Immature natural killer cell (primary cell): ENCODE measurements around the gene IFI27L2. TPM values are rescaled to one million over a fixed set of nuclear protein-coding genes. Genes with fewer than 3 reads are reported as not detected.
A peak's percentile ranks its signal among the peaks of the same experiment; 100 is the strongest.

ENCODE experiments used
- DNase-seq, 3 donors: peaks; one replicate each; pipeline ENCODE4 v3.0.0; 2022; ENCODE audit warnings: mixed read lengths in 1 of 3
- H3K27ac Mint-ChIP-seq, 6 donors: one replicate each; pipeline ENCODE4 v1.8.0; 2020; ENCODE audit warnings: mixed read lengths in 6 of 6, mild to moderate bottlenecking in 5 of 6, inconsistent platforms in 4 of 6, moderate library complexity in 3 of 6
- H3K27me3 Mint-ChIP-seq, 3 donors: one replicate each; pipeline ENCODE4 v1.8.0; 2020 to 2021; ENCODE audit warnings: low read depth in 3 of 3, mild to moderate bottlenecking in 3 of 3, mixed read lengths in 3 of 3, moderate library complexity in 3 of 3, inconsistent platforms in 1 of 3
- H3K36me3 Mint-ChIP-seq, 3 donors: one replicate each; pipeline ENCODE4 v1.8.0; 2020; ENCODE audit warnings: mixed read lengths in 3 of 3, inconsistent platforms in 2 of 3, mild to moderate bottlenecking in 2 of 3
- H3K4me1 Mint-ChIP-seq, 2 donors: one replicate each; pipeline ENCODE4 v1.8.0; 2020; ENCODE audit warnings: inconsistent platforms in 2 of 2, mild to moderate bottlenecking in 2 of 2, mixed read lengths in 2 of 2, moderate library complexity in 1 of 2
- H3K4me3 Mint-ChIP-seq, 5 donors: one replicate each; pipeline ENCODE4 v1.8.0; 2020; ENCODE audit warnings: mild to moderate bottlenecking in 5 of 5, mixed read lengths in 5 of 5, inconsistent platforms in 3 of 5, moderate library complexity in 3 of 5
- H3K9me3 Mint-ChIP-seq, 6 donors: one replicate each; pipeline ENCODE4 v1.8.0; 2020; ENCODE audit warnings: mild to moderate bottlenecking in 6 of 6, mixed read lengths in 6 of 6, inconsistent platforms in 4 of 6, moderate library complexity in 3 of 6
- polyA plus RNA-seq, 3 donors: library from polyadenylated mRNA; unstranded; fragments of 300-500 nt; fragmentation: Illumina TruSeq; gene quantifications; one replicate each; pipeline ENCODE4 v1.2.3, GENCODE V29; 2021

The IFI27L2 gene
- polyA plus RNA-seq, 3 donors from 2014 or later = 82.0 to 188 (median 103) TPM

DNA sequence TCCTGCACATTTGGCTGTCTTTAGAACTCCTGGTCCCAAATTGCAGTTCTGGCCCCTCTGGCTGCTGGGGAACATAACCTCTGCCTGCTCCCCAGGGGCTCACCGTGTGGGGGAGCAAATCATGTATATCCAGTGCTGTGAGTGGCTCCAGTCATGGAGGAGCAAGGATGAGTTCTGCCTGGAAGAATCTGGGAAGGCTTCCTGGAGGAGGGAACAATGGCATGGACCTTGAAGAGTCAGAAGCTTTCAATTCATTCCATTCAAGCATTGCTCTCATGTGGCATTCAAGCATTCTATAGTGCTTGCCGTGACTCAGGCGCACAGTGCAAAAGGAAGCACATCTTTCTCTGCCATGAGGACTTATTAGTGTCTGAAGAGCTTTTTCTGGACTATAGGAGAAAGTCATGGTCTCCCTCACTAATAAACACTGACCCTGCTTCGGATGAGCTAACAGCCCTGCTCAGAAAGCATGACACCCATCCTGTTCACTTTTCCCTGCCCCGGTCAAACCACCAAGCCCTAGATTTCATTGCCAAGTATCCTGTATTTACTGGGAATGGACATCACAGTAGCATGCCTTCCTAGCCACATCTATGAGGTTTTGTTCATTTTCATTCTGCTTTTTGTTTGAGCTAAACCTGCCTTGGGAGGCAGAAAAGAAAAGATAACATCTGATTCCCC lies 15.4 kb downstream of the IFI27L2 start:
- peaks cover 0 to 19% (median 6%) of the 10 kb centered on the region in 3 donors for H3K27me3 Mint-ChIP-seq
- H3K36me3 Mint-ChIP-seq = no peaks in the 10 kb centered on the region
- DNase-seq = no peak
- H3K9me3 Mint-ChIP-seq = no peaks in the 10 kb centered on the region
- no peak overlapping the region for H3K27ac Mint-ChIP-seq
- H3K4me1 Mint-ChIP-seq = no peaks in the 10 kb centered on the region
- no peak overlapping the region for H3K4me3 Mint-ChIP-seq

DNA sequence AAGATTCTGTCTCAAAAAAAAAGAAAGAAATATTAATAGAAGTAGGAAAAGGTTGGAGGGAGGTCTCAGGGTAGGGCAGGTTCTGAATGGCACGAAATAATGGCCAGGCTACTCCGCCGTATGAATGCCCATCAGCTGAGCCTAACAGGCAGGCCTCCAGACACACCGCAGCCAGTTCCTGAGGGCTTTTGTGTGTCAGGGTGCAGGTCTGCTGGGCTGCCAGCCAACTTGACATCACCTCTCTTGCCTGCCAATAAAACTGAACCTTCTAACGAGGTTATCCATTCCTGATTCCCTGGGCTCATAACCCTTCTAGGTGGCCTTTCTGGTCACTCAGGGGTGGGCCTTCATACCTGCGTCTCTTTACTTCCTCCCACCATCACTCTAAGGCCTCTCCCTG lies 15.9 kb downstream of the IFI27L2 start:
- no peaks in the 10 kb centered on the region for H3K36me3 Mint-ChIP-seq
- no peaks in the 10 kb centered on the region for H3K4me1 Mint-ChIP-seq
- H3K27me3 Mint-ChIP-seq = peaks cover 0 to 19% (median 6%) of the 10 kb centered on the region in 3 donors
- no peak for DNase-seq
- no peaks in the 10 kb centered on the region for H3K9me3 Mint-ChIP-seq
- no peak overlapping the region for H3K4me3 Mint-ChIP-seq
- no peak overlapping the region for H3K27ac Mint-ChIP-seq

DNA sequence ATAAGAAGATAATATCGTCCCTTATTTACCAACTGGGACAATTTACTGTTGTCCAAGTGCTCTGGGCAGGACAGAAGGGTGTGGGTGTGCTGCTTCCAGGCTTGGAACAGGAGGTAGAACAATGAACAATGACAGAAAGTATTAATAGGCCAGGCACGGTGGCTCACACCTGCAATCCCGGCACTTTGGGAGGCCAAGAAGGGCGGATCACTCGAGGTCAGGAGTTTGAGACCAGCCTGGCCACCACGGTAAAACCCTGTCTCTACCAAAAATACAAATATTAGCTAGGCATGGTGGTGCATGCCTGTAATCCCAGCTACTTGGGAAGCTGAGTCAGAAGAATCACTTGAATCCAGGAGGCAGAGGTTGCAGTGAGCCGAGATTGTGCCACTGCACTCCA lies 16.3 kb downstream of the IFI27L2 start:
- no peaks in the 10 kb centered on the region for H3K9me3 Mint-ChIP-seq
- no peak overlapping the region for H3K27ac Mint-ChIP-seq
- H3K36me3 Mint-ChIP-seq = no peaks in the 10 kb centered on the region
- no peaks in the 10 kb centered on the region for H3K4me1 Mint-ChIP-seq
- DNase-seq = no peak
- H3K27me3 Mint-ChIP-seq = peaks cover 0 to 19% (median 6%) of the 10 kb centered on the region in 3 donors
- no peak overlapping the region for H3K4me3 Mint-ChIP-seq

- DNase-seq = no peak
- H3K4me1 Mint-ChIP-seq = no peaks in the 10 kb centered on the region
- peaks cover 0 to 17% (median 6%) of the 10 kb centered on the region in 3 donors for H3K27me3 Mint-ChIP-seq
- H3K4me3 Mint-ChIP-seq = no peak overlapping the region
- H3K9me3 Mint-ChIP-seq = no peaks in the 10 kb centered on the region
- peak overlapping the region in 1 of 6 donors; percentile 43 for H3K27ac Mint-ChIP-seq
- H3K36me3 Mint-ChIP-seq = no peaks in the 10 kb centered on the region
Measured at GRCh38 chr14:94112513-94113063, 16.8 kb downstream of the IFI27L2 start.

DNA sequence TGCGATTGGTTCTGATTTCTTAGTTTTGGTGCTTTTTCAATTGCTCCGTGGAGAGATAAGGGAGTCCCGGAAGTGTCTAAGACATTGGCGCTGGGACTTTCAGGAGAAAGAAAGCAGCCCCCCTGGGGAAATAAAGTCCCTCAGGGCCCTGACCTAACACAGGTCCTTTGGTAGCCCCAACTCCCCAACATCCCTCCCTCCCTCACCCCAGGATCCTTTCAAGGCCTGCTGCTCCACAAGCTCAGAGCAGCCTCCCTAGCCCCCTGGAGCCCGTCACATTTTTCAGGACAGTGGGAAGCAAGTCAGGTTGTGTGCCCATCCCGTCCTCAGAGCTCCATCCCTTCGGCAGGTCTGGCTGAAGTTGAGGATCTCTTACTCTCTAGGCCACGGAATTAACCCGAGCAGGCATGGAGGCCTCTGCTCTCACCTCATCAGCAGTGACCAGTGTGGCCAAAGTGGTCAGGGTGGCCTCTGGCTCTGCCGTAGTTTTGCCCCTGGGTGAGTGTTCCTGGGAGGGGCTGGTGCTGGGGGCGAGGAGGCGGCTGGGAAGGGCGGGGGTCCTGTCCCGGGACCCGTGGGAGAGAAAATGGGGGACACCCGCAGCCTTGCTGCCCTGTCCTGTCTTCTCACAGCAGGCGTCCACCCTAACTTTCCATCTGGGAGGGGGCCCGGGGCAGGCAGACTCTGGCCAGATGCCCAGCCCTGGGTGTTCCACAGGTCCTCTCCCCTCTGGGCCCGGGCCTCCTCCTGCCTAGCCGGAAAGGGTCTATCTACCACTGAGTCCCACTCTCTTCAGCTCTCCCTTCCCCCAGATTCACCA lies 17.9 kb downstream of the IFI27L2 start:
- Mint-ChIP-seq H3K9me3 (no peaks in the 10 kb centered on the region), H3K4me1 (no peaks in the 10 kb centered on the region), H3K27me3 (peaks cover 0 to 14% (median 6%) of the 10 kb centered on the region in 3 donors), H3K36me3 (peaks cover 0 to 4% (median 0%) of the 10 kb centered on the region in 3 donors), H3K27ac (no peak overlapping the region), H3K4me3 (no peak overlapping the region)
- no peak for DNase-seq

DNA sequence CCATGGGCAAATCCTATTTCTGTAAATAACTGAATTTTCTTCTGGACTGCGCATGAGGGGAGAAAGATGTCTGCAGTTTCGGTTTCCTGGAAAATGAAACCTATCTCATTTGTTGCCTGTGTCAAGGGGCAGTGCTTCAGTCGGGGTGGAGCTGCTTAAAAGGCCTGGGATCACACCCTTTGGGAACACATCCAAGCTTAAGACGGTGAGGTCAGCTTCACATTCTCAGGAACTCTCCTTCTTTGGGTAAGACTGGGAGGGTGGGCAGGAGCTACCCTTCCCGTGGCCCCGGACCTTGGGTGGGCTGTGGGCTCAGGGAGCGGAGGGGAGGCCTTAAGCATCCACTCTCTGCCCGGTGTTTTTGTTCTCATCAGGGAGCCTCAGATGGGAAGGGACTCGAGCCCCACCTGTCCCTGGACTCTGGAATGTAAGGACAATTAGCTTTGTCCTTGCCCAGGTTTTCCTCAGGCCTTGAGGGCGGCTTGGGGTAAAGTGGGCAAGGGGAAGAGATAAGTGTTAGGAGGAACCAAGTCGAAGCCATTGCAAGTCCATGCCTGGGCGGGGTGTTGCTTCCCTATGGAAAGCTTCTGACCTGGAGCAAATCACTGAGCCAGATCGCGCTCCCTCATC lies 18.7 kb downstream of the IFI27L2 start, which contains the start of gene IFI27:
IFI27 (plus strand) TSS at position 185 of the 630 bp plus-strand sequence.
- Mint-ChIP-seq H3K27ac (no peak within 1 kb of the TSS), H3K4me1 (no peaks in the 10 kb centered on the region), H3K4me3 (no peak within 1 kb of the TSS)

GRCh38 chr14:94109915-94110250 lies 19.5 kb downstream of the IFI27L2 start:
- H3K36me3 Mint-ChIP-seq = peaks cover 0 to 4% (median 0%) of the 10 kb centered on the region in 3 donors
- no peak overlapping the region for H3K4me3 Mint-ChIP-seq
- no peak overlapping the region for H3K27ac Mint-ChIP-seq

More for the DNA sequence above, 18.7 kb downstream of the IFI27L2 start, which contains the start of gene IFI27:
- Mint-ChIP-seq H3K27me3 (peaks cover 0 to 12% (median 4%) of the 10 kb centered on the region in 3 donors), H3K36me3 (peaks cover 0 to 4% (median 0%) of the 10 kb centered on the region in 3 donors), H3K9me3 (no peaks in the 10 kb centered on the region)
- no peak for DNase-seq

GRCh38 chr14:94104731-94105130 lies 24.7 kb downstream of the IFI27L2 start:
- no peak for DNase-seq
- no peak overlapping the region for H3K4me3 Mint-ChIP-seq
- no peaks in the 10 kb centered on the region for H3K4me1 Mint-ChIP-seq
- no peaks in the 10 kb centered on the region for H3K9me3 Mint-ChIP-seq
- peaks cover 0 to 2% (median 0%) of the 10 kb centered on the region in 3 donors for H3K27me3 Mint-ChIP-seq
- H3K27ac Mint-ChIP-seq = no peak overlapping the region
- H3K36me3 Mint-ChIP-seq = peaks cover 0 to 4% (median 0%) of the 10 kb centered on the region in 3 donors

More at GRCh38 chr14:94109915-94110250, 19.5 kb downstream of the IFI27L2 start:
- Mint-ChIP-seq H3K27me3 (peaks cover 0 to 6% (median 4%) of the 10 kb centered on the region in 3 donors), H3K4me1 (no peaks in the 10 kb centered on the region), H3K9me3 (no peaks in the 10 kb centered on the region)
- DNase-seq = no peak

GRCh38 chr14:94103554-94104150 lies 25.8 kb downstream of the IFI27L2 start:
- Mint-ChIP-seq H3K9me3 (no peaks in the 10 kb centered on the region), H3K36me3 (peaks cover 0 to 7% (median 0%) of the 10 kb centered on the region in 3 donors), H3K27ac (no peak overlapping the region), H3K4me3 (no peak overlapping the region), H3K27me3 (peaks cover 0 to 2% (median 2%) of the 10 kb centered on the region in 3 donors), H3K4me1 (no peaks in the 10 kb centered on the region)
- DNase-seq = no peak

GRCh38 chr14:94102768-94103482 lies 26.5 kb downstream of the IFI27L2 start:
- H3K36me3 Mint-ChIP-seq = peaks cover 0 to 8% (median 0%) of the 10 kb centered on the region in 3 donors
- H3K4me1 Mint-ChIP-seq = no peaks in the 10 kb centered on the region
- no peak overlapping the region for H3K27ac Mint-ChIP-seq
- DNase-seq = no peak
- H3K4me3 Mint-ChIP-seq = no peak overlapping the region
- H3K9me3 Mint-ChIP-seq = no peaks in the 10 kb centered on the region
- peaks cover 0 to 2% (median 2%) of the 10 kb centered on the region in 3 donors for H3K27me3 Mint-ChIP-seq

GRCh38 chr14:94101748-94102147 lies 27.7 kb downstream of the IFI27L2 start:
- no peak overlapping the region for H3K4me3 Mint-ChIP-seq
- DNase-seq = no peak
- H3K27ac Mint-ChIP-seq = no peak overlapping the region
- H3K36me3 Mint-ChIP-seq = peaks cover 0 to 11% (median 0%) of the 10 kb centered on the region in 3 donors
- peaks cover 2% of the 10 kb centered on the region in 3 donors for H3K27me3 Mint-ChIP-seq
- H3K9me3 Mint-ChIP-seq = no peaks in the 10 kb centered on the region
- H3K4me1 Mint-ChIP-seq = no peaks in the 10 kb centered on the region

- peaks cover 0 to 11% (median 0%) of the 10 kb centered on the region in 3 donors for H3K36me3 Mint-ChIP-seq
- H3K27me3 Mint-ChIP-seq = peaks cover 2% of the 10 kb centered on the region in 3 donors
- no peak overlapping the region for H3K4me3 Mint-ChIP-seq
- H3K27ac Mint-ChIP-seq = no peak overlapping the region
- no peaks in the 10 kb centered on the region for H3K4me1 Mint-ChIP-seq
- no peak for DNase-seq
- H3K9me3 Mint-ChIP-seq = no peaks in the 10 kb centered on the region
Measured at GRCh38 chr14:94100847-94101246, 28.6 kb downstream of the IFI27L2 start.

- Mint-ChIP-seq H3K9me3 (no peaks in the 10 kb centered on the region), H3K4me3 (no peak overlapping the region), H3K27ac (no peak overlapping the region), H3K27me3 (peaks cover 2% of the 10 kb centered on the region in 3 donors), H3K4me1 (no peaks in the 10 kb centered on the region), H3K36me3 (peaks cover 0 to 14% (median 0%) of the 10 kb centered on the region in 3 donors)
- no peak for DNase-seq
Measured at GRCh38 chr14:94099006-94099405, 30.4 kb downstream of the IFI27L2 start.
